HepG2 (cell line): ENCODE measurements around the gene ZDHHC16. TPM values are rescaled to one million over a fixed set of nuclear protein-coding genes. Genes with fewer than 3 reads are reported as not detected.

Experiments
- ATAC-seq: fragments of 200-7000 bp; cut with Tn5 transposase; 3 replicates; pipeline ENCODE4 v1.9.1; 2020; ENCODE audit warnings: mild to moderate bottlenecking, moderate library complexity
- BruUV-seq: library from RNA; stranded (reverse); fragments of 400-500 nt; replicated peaks from 2 replicates; lab custom pipeline; 2021; lab: Mats Ljungman, UMichigan
- CTCF ChIA-PET: fragments of 300-600 bp; formaldehyde crosslinking; extraction: SDS; loops from one replicate; lab custom pipeline; 2021; ENCODE audit warnings: low total read pairs, inconsistent platforms, low intra/inter-chr PET ratio; lab: Yijun Ruan, JAX
- POLR2A ChIA-PET: fragments of 350-600 bp; sonication (Branson Sonifier 250); formaldehyde crosslinking; loops from one replicate; lab custom pipeline; 2020; ENCODE audit warnings: antibody characterized with exemption, inconsistent platforms; lab: Yijun Ruan, JAX
- DNase-seq: peaks from one replicate; pipeline ENCODE4 v3.0.0-alpha.2; 2015; ENCODE audit warnings: low spot score
- FAIRE-seq: peaks from 3 replicates; lab custom pipeline; 2011; peaks lifted over from hg19 to GRCh38; lab: Jason Lieb, UNC
- H2AFZ ChIP-seq: one replicate; pipeline ENCODE4 v1.6.1; 2011; ENCODE audit warnings: low read length, inconsistent platforms
- H3K27ac ChIP-seq: fragments of 300-600 bp; 3 replicates; pipeline ENCODE4 v1.8.0; 2011; ENCODE audit warnings: mixed run types, mild to moderate bottlenecking, mixed read lengths, low read length, inconsistent platforms; ENCODE audit not compliant: insufficient read depth; ENCODE audit errors: extremely low read length
- H3K27me3 ChIP-seq, 2 experiments: fragments of 200-600 bp in 1 of 2; 2 replicates in 1 of 2; 3 replicates in 1 of 2; pipeline versions ENCODE4 v1.6.0 to v1.8.0; 2011; ENCODE audit warnings: low read length in 2 of 2, mild to moderate bottlenecking in 2 of 2, moderate library complexity in 2 of 2, inconsistent platforms in 1 of 2; ENCODE audit not compliant: insufficient read depth in 2 of 2, control insufficient read depth in 1 of 2
- H3K36me3 ChIP-seq, 2 experiments: fragments of 200-600 bp in 1 of 2; replicated peaks in 1 of 2; 2 replicates in 1 of 2; 3 replicates in 1 of 2; pipeline versions ENCODE4 v1.5.1 to v1.8.0; 2011; ENCODE audit warnings: low read length in 2 of 2, inconsistent platforms in 1 of 2; ENCODE audit not compliant: insufficient read depth in 2 of 2, control insufficient read depth in 1 of 2
- H3K4me1 ChIP-seq: 2 replicates; pipeline ENCODE4 v1.5.1; 2012; ENCODE audit warnings: low read length, inconsistent platforms; ENCODE audit not compliant: insufficient read depth
- H3K4me2 ChIP-seq: 2 replicates; pipeline ENCODE4 v1.6.0; 2011; ENCODE audit warnings: low read depth, low read length, inconsistent platforms
- H3K4me3 ChIP-seq, 3 experiments: fragments of 200-600 bp in 1 of 3; sonication (generic), shearing (Covaris generic) in 1 of 3; replicated peaks in 1 of 3; 2 replicates each; pipeline ENCODE4 v1.5.1; 2011 to 2016; ENCODE audit warnings: low read length in 3 of 3, inconsistent platforms in 2 of 3, low read depth in 2 of 3, mild to moderate bottlenecking in 2 of 3, control low read depth in 1 of 3, mixed read lengths in 1 of 3; ENCODE audit not compliant: insufficient read depth in 1 of 3
- H3K79me2 ChIP-seq: one replicate; pipeline ENCODE4 v1.6.1; 2011; ENCODE audit warnings: low read length, inconsistent platforms; ENCODE audit not compliant: insufficient read depth
- H3K9ac ChIP-seq: 2 replicates; pipeline ENCODE4 v1.6.0; 2011; ENCODE audit warnings: mild to moderate bottlenecking, low read depth, low read length, inconsistent platforms; ENCODE audit not compliant: insufficient read depth
- H3K9me3 ChIP-seq: 2 replicates; pipeline ENCODE4 v1.5.1; 2012; ENCODE audit warnings: mild to moderate bottlenecking, low read length
- H4K20me1 ChIP-seq: 2 replicates; pipeline ENCODE4 v1.6.0; 2011; ENCODE audit warnings: inconsistent platforms, mild to moderate bottlenecking, low read length, moderate library complexity; ENCODE audit not compliant: insufficient read depth
- ZC3H13 ChIP-seq: sonication (generic); formaldehyde crosslinking; IDR thresholded peaks from 2 replicates; pipeline ENCODE4 v1.8.1; 2023; ENCODE audit warnings: mild to moderate bottlenecking, missing genetic modification reagents, moderate library complexity
- ZNF17 ChIP-seq: sonication (generic); formaldehyde crosslinking; IDR thresholded peaks from 2 replicates; pipeline ENCODE4 v1.5.0; 2020; ENCODE audit warnings: mild to moderate bottlenecking, missing genetic modification reagents
- ZNF253 ChIP-seq: sonication (generic); formaldehyde crosslinking; IDR thresholded peaks from 2 replicates; pipeline ENCODE4 v1.8.0; 2022; ENCODE audit warnings: mild to moderate bottlenecking, missing genetic modification reagents, borderline replicate concordance
- ZNF432 ChIP-seq: sonication (generic); formaldehyde crosslinking; IDR thresholded peaks from 2 replicates; pipeline ENCODE4 v1.5.0; 2020; ENCODE audit warnings: missing genetic modification reagents, mild to moderate bottlenecking, borderline replicate concordance
- ZNF567 ChIP-seq: sonication (generic); formaldehyde crosslinking; IDR thresholded peaks from 2 replicates; pipeline ENCODE4 v1.8.1; 2023; ENCODE audit warnings: mild to moderate bottlenecking, missing genetic modification reagents, borderline replicate concordance
- ZNF674 ChIP-seq: sonication (generic); formaldehyde crosslinking; IDR thresholded peaks from 2 replicates; pipeline ENCODE4 v1.5.0; 2020; ENCODE audit warnings: low read depth, mild to moderate bottlenecking, missing genetic modification reagents
- ZNF720 ChIP-seq: sonication (generic); formaldehyde crosslinking; IDR thresholded peaks from 2 replicates; pipeline ENCODE4 v1.4.0; 2020; ENCODE audit warnings: missing genetic modification reagents
- WGBS: methylation state at CpG from one replicate; pipeline ENCODE4 v1.1.6; 2017; ENCODE audit warnings: low lambda C conversion rate; 5-methylcytosine and 5-hydroxymethylcytosine counted together
- in situ Hi-C: cut with HindIII; loops from 2 replicates; pipeline ENCODE4 v1.10.0; 2017; ENCODE audit warnings: low pct_unique_long_range_greater_than_20kb; ENCODE audit not compliant: extremely low pct_ligation_motif_present
- intact Hi-C: fragments of 100-400 bp; cut with micrococcal nuclease; formaldehyde crosslinking; loops from one replicate; pipeline ENCODE4 v1.10.0; 2022; ENCODE audit not compliant: unreplicated experiment
- polyA plus RNA-seq, 8 experiments: library from polyadenylated mRNA; depleted of rRNA in 3 of 8; stranded (reverse) in 7 of 8; unstranded in 1 of 8; fragments of >200 nt; fragmentation: Illumina TruSeq in 4 of 8; extraction: Trizol in 4 of 8; gene quantifications; 2 replicates each; pipeline versions ENCODE4 v1.2.1 to v1.2.3, GENCODE V29; 2011 to 2016; ENCODE audit warnings: low read depth in 4 of 8, missing spikeins in 1 of 8, mixed read lengths in 1 of 8; ENCODE audit not compliant: insufficient read depth in 1 of 8
- total RNA-seq, 5 experiments: library from RNA; depleted of rRNA; stranded (reverse); fragments of >200 nt; fragmentation: Illumina TruSeq; extraction: Trizol; gene quantifications; 2 replicates each; pipeline ENCODE4 v1.2.3, GENCODE V29; 2016; ENCODE audit warnings: low read depth in 1 of 5
- TF ChIP-seq, protein P1 (sequence below): sonication (generic); formaldehyde crosslinking; IDR thresholded peaks from 2 replicates; pipeline ENCODE4 v1.9.0; 2022; ENCODE audit warnings: low read depth, missing genetic modification reagents
- TF ChIP-seq, protein P2 (sequence below): sonication (generic); formaldehyde crosslinking; IDR thresholded peaks from 2 replicates; pipeline ENCODE4 v1.4.0; 2020; ENCODE audit warnings: low read depth, missing genetic modification reagents
- TF ChIP-seq, protein P3 (sequence below): sonication (generic); formaldehyde crosslinking; IDR thresholded peaks from 2 replicates; pipeline ENCODE4 v1.5.1; 2020; ENCODE audit warnings: missing genetic modification reagents, mild to moderate bottlenecking, borderline replicate concordance
- TF ChIP-seq, protein P4 (sequence below): IDR thresholded peaks from 2 replicates; pipeline ENCODE4 v1.6.1; 2012; ENCODE audit warnings: low read length, improper control_type of control experiment

Gene ZDHHC16
- total and polyA plus RNA-seq, 2 of the 13 experiments (the other 11 are each of a cell fraction or from before 2014, with no cell fraction given) = 40.8 to 41.8 TPM

DNA sequence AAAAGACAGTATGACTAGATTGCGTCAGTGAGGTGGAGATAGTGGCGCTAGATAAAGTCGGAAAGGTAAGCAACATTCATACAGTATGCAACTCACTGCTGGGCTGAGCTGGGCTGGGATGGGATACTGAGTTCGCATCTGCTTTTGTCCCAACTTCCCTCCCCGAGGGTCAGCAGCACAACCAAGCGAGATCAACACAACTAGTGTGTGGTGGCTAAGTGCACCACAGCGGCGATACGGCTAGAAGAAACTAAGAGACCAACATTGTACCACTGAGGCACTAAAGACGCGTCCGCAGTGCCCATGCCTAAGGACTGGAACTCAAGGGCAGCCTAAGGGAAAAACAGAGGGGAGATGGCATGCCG is 636 bp upstream of the ZDHHC16 start (continued):
- no peak for TF ChIP-seq ZNF253 (CRISPR knock-in tag)
- TF ChIP-seq ZC3H13 (CRISPR knock-in tag) = no peak
- TF ChIP-seq, protein P1, sequence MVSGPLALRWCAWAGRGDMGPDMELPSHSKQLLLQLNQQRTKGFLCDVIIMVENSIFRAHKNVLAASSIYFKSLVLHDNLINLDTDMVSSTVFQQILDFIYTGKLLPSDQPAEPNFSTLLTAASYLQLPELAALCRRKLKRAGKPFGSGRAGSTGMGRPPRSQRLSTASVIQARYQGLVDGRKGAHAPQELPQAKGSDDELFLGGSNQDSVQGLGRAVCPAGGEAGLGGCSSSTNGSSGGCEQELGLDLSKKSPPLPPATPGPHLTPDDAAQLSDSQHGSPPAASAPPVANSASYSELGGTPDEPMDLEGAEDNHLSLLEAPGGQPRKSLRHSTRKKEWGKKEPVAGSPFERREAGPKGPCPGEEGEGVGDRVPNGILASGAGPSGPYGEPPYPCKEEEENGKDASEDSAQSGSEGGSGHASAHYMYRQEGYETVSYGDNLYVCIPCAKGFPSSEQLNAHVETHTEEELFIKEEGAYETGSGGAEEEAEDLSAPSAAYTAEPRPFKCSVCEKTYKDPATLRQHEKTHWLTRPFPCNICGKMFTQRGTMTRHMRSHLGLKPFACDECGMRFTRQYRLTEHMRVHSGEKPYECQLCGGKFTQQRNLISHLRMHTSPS (CRISPR knock-in tag) = no peak
- TF ChIP-seq ZNF432 (CRISPR knock-in tag) = no peak
- TF ChIP-seq ZNF567 = no peak

DNA sequence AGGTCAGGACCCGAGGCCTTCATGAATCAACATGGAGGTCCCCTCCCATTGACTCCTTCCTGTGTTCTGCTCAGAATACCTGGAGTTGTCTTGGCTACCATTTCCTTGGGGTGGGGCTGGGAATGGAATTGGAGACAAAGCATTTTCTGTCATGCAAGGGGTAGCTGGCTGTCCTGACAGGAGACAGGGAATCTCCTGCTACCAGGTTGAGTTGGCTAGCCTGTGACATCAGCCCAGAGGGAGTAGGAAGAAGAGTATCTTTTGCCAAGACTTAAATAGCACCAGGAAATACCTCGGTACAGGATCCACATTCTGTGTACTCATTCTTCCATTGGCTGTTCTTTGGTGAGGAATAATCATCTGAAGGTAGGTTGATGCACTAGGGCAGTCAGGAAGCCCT is 4.9 kb downstream of the ZDHHC16 start:
- Histone ChIP-seq H3K79me2 (peaks cover 18% of the 10 kb centered on the region), H3K4me1 (peaks cover 29% of the 10 kb centered on the region), H3K4me3 (no peak overlapping the region), H3K9ac (no peak overlapping the region), H4K20me1 (peaks cover 8% of the 10 kb centered on the region; the same call in 1 of the 2 replicates), H3K9me3 (no peaks in the 10 kb centered on the region), H3K4me2 (no peak overlapping the region), H3K27ac (no peak overlapping the region), H2AFZ (no peak overlapping the region), H3K36me3 (peaks cover 26 to 51% of the 10 kb centered on the region in 2 experiments), H3K27me3 (no peaks in the 10 kb centered on the region)
- in situ Hi-C loops = no loop called here
- DNase-seq (no peak), ATAC-seq (no peak), FAIRE-seq (no peak)
- 100% methylated on average over 2 of the region's 2 CpGs for WGBS
- intact Hi-C loops = no loop called here
- BruUV-seq = no TSS peak
- ChIA-PET CTCF (no interaction called here), POLR2A (no interaction called here)
- TF ChIP-seq, protein P2, sequence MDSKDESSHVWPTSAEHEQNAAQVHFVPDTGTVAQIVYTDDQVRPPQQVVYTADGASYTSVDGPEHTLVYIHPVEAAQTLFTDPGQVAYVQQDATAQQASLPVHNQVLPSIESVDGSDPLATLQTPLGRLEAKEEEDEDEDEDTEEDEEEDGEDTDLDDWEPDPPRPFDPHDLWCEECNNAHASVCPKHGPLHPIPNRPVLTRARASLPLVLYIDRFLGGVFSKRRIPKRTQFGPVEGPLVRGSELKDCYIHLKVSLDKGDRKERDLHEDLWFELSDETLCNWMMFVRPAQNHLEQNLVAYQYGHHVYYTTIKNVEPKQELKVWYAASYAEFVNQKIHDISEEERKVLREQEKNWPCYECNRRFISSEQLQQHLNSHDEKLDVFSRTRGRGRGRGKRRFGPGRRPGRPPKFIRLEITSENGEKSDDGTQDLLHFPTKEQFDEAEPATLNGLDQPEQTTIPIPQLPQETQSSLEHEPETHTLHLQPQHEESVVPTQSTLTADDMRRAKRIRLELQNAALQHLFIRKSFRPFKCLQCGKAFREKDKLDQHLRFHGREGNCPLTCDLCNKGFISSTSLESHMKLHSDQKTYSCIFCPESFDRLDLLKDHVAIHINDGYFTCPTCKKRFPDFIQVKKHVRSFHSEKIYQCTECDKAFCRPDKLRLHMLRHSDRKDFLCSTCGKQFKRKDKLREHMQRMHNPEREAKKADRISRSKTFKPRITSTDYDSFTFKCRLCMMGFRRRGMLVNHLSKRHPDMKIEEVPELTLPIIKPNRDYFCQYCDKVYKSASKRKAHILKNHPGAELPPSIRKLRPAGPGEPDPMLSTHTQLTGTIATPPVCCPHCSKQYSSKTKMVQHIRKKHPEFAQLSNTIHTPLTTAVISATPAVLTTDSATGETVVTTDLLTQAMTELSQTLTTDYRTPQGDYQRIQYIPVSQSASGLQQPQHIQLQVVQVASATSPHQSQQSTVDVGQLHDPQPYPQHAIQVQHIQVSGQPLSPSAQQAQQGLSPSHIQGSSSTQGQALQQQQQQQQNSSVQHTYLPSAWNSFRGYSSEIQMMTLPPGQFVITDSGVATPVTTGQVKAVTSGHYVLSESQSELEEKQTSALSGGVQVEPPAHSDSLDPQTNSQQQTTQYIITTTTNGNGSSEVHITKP = no peak
- TF ChIP-seq, protein P3, sequence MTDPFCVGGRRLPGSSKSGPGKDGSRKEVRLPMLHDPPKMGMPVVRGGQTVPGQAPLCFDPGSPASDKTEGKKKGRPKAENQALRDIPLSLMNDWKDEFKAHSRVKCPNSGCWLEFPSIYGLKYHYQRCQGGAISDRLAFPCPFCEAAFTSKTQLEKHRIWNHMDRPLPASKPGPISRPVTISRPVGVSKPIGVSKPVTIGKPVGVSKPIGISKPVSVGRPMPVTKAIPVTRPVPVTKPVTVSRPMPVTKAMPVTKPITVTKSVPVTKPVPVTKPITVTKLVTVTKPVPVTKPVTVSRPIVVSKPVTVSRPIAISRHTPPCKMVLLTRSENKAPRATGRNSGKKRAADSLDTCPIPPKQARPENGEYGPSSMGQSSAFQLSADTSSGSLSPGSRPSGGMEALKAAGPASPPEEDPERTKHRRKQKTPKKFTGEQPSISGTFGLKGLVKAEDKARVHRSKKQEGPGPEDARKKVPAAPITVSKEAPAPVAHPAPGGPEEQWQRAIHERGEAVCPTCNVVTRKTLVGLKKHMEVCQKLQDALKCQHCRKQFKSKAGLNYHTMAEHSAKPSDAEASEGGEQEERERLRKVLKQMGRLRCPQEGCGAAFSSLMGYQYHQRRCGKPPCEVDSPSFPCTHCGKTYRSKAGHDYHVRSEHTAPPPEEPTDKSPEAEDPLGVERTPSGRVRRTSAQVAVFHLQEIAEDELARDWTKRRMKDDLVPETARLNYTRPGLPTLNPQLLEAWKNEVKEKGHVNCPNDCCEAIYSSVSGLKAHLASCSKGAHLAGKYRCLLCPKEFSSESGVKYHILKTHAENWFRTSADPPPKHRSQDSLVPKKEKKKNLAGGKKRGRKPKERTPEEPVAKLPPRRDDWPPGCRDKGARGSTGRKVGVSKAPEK (CRISPR knock-in tag) = no peak
- no peak for TF ChIP-seq ZNF674 (CRISPR knock-in tag)
- no peak for TF ChIP-seq ZNF17 (CRISPR knock-in tag)
- TF ChIP-seq, protein P4, sequence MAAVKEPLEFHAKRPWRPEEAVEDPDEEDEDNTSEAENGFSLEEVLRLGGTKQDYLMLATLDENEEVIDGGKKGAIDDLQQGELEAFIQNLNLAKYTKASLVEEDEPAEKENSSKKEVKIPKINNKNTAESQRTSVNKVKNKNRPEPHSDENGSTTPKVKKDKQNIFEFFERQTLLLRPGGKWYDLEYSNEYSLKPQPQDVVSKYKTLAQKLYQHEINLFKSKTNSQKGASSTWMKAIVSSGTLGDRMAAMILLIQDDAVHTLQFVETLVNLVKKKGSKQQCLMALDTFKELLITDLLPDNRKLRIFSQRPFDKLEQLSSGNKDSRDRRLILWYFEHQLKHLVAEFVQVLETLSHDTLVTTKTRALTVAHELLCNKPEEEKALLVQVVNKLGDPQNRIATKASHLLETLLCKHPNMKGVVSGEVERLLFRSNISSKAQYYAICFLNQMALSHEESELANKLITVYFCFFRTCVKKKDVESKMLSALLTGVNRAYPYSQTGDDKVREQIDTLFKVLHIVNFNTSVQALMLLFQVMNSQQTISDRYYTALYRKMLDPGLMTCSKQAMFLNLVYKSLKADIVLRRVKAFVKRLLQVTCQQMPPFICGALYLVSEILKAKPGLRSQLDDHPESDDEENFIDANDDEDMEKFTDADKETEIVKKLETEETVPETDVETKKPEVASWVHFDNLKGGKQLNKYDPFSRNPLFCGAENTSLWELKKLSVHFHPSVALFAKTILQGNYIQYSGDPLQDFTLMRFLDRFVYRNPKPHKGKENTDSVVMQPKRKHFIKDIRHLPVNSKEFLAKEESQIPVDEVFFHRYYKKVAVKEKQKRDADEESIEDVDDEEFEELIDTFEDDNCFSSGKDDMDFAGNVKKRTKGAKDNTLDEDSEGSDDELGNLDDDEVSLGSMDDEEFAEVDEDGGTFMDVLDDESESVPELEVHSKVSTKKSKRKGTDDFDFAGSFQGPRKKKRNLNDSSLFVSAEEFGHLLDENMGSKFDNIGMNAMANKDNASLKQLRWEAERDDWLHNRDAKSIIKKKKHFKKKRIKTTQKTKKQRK = no peak
- TF ChIP-seq ZNF720 (CRISPR knock-in tag) = no peak
